HepG2 (cell line): ENCODE results near the gene P3H3. TPM values are rescaled to one million over a fixed set of nuclear protein-coding genes. Genes with fewer than 3 reads are reported as not detected.
A peak's percentile ranks its signal among the peaks of the same experiment; 100 is the strongest.

ENCODE experiments used
- AHR ChIP-seq: IDR thresholded peaks from 2 replicates; pipeline ENCODE4 v1.6.1; 2018; ENCODE audit warnings: missing genetic modification reagents, missing compliant biosample characterization
- CHCHD3 ChIP-seq: sonication (generic); formaldehyde crosslinking; IDR thresholded peaks from 2 replicates; pipeline ENCODE4 v1.8.0; 2022; ENCODE audit warnings: mild to moderate bottlenecking, missing genetic modification reagents, moderate library complexity
- EHMT2 ChIP-seq: fragments of 200-600 bp; sonication (generic); IDR thresholded peaks from 2 replicates; pipeline ENCODE4 v1.7.0; 2017; ENCODE audit warnings: antibody characterized with exemption, low read depth, low read length, borderline replicate concordance
- JARID2 ChIP-seq: sonication (generic); formaldehyde crosslinking; IDR thresholded peaks from 2 replicates; pipeline ENCODE4 v1.8.1; 2023; ENCODE audit warnings: missing genetic modification reagents, inconsistent platforms; ENCODE audit not compliant: insufficient replicate concordance
- MED8 ChIP-seq: sonication (generic); formaldehyde crosslinking; IDR thresholded peaks from 2 replicates; pipeline ENCODE4 v1.8.1; 2023; ENCODE audit warnings: mild to moderate bottlenecking, missing genetic modification reagents; ENCODE audit not compliant: insufficient replicate concordance
- PHB2 ChIP-seq: fragments of 450-650 bp; IDR thresholded peaks from 2 replicates; pipeline ENCODE4 v1.6.1; 2018; ENCODE audit not compliant: partially characterized antibody
- POLR2AphosphoS2 ChIP-seq: IDR thresholded peaks from 2 replicates; pipeline ENCODE4 v1.6.1; 2011; ENCODE audit warnings: low read depth, low read length, improper control_type of control experiment
- TCF7L2 ChIP-seq: IDR thresholded peaks from 2 replicates; pipeline ENCODE4 v1.6.1; 2011; ENCODE audit warnings: mild to moderate bottlenecking, low read depth, low read length, moderate library complexity
- TOE1 ChIP-seq: sonication (generic); formaldehyde crosslinking; IDR thresholded peaks from 2 replicates; pipeline ENCODE4 v1.4.0; 2020; ENCODE audit warnings: mild to moderate bottlenecking, missing genetic modification reagents
- ZBTB7B ChIP-seq: sonication (generic); formaldehyde crosslinking; IDR thresholded peaks from 2 replicates; pipeline ENCODE4 v1.4.0; 2020; ENCODE audit warnings: missing genetic modification reagents
- ZNF224 ChIP-seq: sonication (generic); formaldehyde crosslinking; IDR thresholded peaks from 2 replicates; pipeline ENCODE4 v1.5.0; 2020; ENCODE audit warnings: mild to moderate bottlenecking, missing genetic modification reagents
- ZNF282 ChIP-seq: fragments of 450-650 bp; IDR thresholded peaks from 2 replicates; pipeline ENCODE4 v1.6.1; 2018; ENCODE audit not compliant: partially characterized antibody
- ZNF326 ChIP-seq: sonication (generic); formaldehyde crosslinking; IDR thresholded peaks from 2 replicates; pipeline ENCODE4 v1.4.0; 2020; ENCODE audit warnings: missing genetic modification reagents, borderline replicate concordance
- ZNF501 ChIP-seq: sonication (generic); formaldehyde crosslinking; IDR thresholded peaks from 2 replicates; pipeline ENCODE4 v1.5.1; 2020; ENCODE audit warnings: mild to moderate bottlenecking, moderate library complexity, missing genetic modification reagents
- ZNF569 ChIP-seq: sonication (generic); formaldehyde crosslinking; IDR thresholded peaks from 2 replicates; pipeline ENCODE4 v1.5.0; 2020; ENCODE audit warnings: mild to moderate bottlenecking, missing genetic modification reagents, moderate library complexity, borderline replicate concordance
- ZNF605 ChIP-seq: sonication (generic); formaldehyde crosslinking; IDR thresholded peaks from 2 replicates; pipeline ENCODE4 v1.8.0; 2022; ENCODE audit warnings: mild to moderate bottlenecking, missing genetic modification reagents
- ZNF713 ChIP-seq: sonication (generic); formaldehyde crosslinking; IDR thresholded peaks from 2 replicates; pipeline ENCODE4 v1.4.0; 2020; ENCODE audit warnings: mild to moderate bottlenecking, missing genetic modification reagents
- ZNF792 ChIP-seq: IDR thresholded peaks from 2 replicates; pipeline ENCODE4 v1.6.1; 2016
- polyA plus RNA-seq, 8 experiments: library from polyadenylated mRNA; depleted of rRNA in 3 of 8; stranded (reverse) in 7 of 8; unstranded in 1 of 8; fragments of >200 nt; fragmentation: Illumina TruSeq in 4 of 8; extraction: Trizol in 4 of 8; gene quantifications; 2 replicates each; pipeline versions ENCODE4 v1.2.1 to v1.2.3, GENCODE V29; 2011 to 2016; ENCODE audit warnings: low read depth in 4 of 8, missing spikeins in 1 of 8, mixed read lengths in 1 of 8; ENCODE audit not compliant: insufficient read depth in 1 of 8
- total RNA-seq, 5 experiments: library from RNA; depleted of rRNA; stranded (reverse); fragments of >200 nt; fragmentation: Illumina TruSeq; extraction: Trizol; gene quantifications; 2 replicates each; pipeline ENCODE4 v1.2.3, GENCODE V29; 2016; ENCODE audit warnings: low read depth in 1 of 5
- TF ChIP-seq, protein P1 (sequence below): sonication (generic); formaldehyde crosslinking; IDR thresholded peaks from 2 replicates; pipeline ENCODE4 v1.8.1; 2023; ENCODE audit warnings: missing genetic modification reagents, inconsistent platforms, borderline replicate concordance
- TF ChIP-seq, protein P2 (sequence below): sonication (generic); formaldehyde crosslinking; IDR thresholded peaks from 2 replicates; pipeline ENCODE4 v1.5.1; 2020; ENCODE audit warnings: missing genetic modification reagents, mild to moderate bottlenecking, borderline replicate concordance
- TF ChIP-seq, protein P3 (sequence below): sonication (generic); formaldehyde crosslinking; IDR thresholded peaks from 2 replicates; pipeline ENCODE4 v1.5.1; 2020; ENCODE audit warnings: missing genetic modification reagents, mild to moderate bottlenecking, borderline replicate concordance
- TF ChIP-seq, protein P4 (sequence below): sonication (generic); formaldehyde crosslinking; IDR thresholded peaks from 2 replicates; pipeline ENCODE4 v1.4.0; 2020; ENCODE audit warnings: missing genetic modification reagents
- TF ChIP-seq, protein P5 (sequence below), 2 experiments: sonication (generic) in 1 of 2; formaldehyde crosslinking in 1 of 2; IDR thresholded peaks; 2 replicates each; pipeline versions ENCODE4 v1.4.0 to v1.6.1; 2018 to 2020; ENCODE audit warnings: missing genetic modification reagents in 2 of 2, borderline replicate concordance in 1 of 2, low read depth in 1 of 2, mild to moderate bottlenecking in 1 of 2, missing biosample characterization in 1 of 2

The P3H3 gene
- total and polyA plus RNA-seq, 2 of the 13 experiments (the other 11 are each of a cell fraction or from before 2014, with no cell fraction given), result 20.1 to 20.5 TPM

DNA sequence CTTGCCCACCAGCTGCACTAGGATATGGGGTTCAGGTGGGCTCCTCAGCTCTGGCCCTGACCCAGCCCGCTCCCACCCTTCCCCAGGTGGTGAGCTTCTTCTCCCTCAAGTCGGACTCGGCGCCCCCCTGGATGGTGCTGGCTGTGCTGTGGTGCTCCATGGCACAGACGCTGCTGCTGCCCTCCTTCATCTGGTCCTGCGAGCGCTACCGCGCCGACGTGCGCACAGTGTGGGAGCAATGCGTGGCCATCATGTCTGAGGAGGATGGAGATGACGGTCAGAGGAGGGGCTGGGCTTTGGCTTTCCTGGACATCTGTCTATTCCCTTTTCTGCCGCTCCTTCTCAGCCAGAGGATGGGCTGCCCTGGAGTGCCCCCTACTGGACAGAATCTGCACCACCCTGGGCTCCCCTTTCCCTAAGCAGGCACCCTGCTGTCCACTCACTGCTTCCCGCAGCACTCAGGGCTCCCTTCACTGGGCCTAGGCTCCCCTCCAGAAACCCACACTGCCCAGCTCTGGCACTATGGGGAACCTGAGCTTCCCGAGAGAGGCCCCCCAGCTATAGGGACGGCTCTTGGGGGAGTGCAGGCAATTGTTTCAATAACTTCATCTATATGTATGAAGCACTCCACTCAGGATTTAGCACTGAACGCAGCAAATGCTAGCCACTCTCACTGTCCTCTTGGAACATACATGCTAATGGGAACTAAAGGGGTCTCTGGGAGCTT, 2.6 kb upstream of the P3H3 start (continued):
- TF ChIP-seq, protein P1, sequence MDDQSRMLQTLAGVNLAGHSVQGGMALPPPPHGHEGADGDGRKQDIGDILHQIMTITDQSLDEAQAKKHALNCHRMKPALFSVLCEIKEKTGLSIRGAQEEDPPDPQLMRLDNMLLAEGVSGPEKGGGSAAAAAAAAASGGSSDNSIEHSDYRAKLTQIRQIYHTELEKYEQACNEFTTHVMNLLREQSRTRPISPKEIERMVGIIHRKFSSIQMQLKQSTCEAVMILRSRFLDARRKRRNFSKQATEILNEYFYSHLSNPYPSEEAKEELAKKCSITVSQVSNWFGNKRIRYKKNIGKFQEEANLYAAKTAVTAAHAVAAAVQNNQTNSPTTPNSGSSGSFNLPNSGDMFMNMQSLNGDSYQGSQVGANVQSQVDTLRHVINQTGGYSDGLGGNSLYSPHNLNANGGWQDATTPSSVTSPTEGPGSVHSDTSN (CRISPR knock-in tag), result no peak
- TF ChIP-seq TCF7L2, result no peak
- TF ChIP-seq TOE1 (CRISPR knock-in tag), result no peak
- no peak for TF ChIP-seq AHR
- TF ChIP-seq, protein P2, sequence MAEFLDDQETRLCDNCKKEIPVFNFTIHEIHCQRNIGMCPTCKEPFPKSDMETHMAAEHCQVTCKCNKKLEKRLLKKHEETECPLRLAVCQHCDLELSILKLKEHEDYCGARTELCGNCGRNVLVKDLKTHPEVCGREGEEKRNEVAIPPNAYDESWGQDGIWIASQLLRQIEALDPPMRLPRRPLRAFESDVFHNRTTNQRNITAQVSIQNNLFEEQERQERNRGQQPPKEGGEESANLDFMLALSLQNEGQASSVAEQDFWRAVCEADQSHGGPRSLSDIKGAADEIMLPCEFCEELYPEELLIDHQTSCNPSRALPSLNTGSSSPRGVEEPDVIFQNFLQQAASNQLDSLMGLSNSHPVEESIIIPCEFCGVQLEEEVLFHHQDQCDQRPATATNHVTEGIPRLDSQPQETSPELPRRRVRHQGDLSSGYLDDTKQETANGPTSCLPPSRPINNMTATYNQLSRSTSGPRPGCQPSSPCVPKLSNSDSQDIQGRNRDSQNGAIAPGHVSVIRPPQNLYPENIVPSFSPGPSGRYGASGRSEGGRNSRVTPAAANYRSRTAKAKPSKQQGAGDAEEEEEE (CRISPR knock-in tag), result no peak
- 0 out of 2 replicates have a peak, but pooled peaks have one; percentile 22 for TF ChIP-seq ZNF792 (CRISPR knock-in tag)
- no peak for TF ChIP-seq CHCHD3
- no peak for TF ChIP-seq ZNF282
- TF ChIP-seq POLR2AphosphoS2, result no peak
- TF ChIP-seq EHMT2, result no peak
- TF ChIP-seq, protein P3, sequence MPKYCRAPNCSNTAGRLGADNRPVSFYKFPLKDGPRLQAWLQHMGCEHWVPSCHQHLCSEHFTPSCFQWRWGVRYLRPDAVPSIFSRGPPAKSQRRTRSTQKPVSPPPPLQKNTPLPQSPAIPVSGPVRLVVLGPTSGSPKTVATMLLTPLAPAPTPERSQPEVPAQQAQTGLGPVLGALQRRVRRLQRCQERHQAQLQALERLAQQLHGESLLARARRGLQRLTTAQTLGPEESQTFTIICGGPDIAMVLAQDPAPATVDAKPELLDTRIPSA (CRISPR knock-in tag), result no peak
- TF ChIP-seq, protein P4, sequence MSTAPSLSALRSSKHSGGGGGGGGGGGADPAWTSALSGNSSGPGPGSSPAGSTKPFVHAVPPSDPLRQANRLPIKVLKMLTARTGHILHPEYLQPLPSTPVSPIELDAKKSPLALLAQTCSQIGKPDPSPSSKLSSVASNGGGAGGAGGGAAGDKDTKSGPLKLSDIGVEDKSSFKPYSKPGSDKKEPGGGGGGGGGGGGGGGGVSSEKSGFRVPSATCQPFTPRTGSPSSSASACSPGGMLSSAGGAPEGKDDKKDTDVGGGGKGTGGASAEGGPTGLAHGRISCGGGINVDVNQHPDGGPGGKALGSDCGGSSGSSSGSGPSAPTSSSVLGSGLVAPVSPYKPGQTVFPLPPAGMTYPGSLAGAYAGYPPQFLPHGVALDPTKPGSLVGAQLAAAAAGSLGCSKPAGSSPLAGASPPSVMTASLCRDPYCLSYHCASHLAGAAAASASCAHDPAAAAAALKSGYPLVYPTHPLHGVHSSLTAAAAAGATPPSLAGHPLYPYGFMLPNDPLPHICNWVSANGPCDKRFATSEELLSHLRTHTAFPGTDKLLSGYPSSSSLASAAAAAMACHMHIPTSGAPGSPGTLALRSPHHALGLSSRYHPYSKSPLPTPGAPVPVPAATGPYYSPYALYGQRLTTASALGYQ (CRISPR knock-in tag), result no peak
- TF ChIP-seq ZNF224 (CRISPR knock-in tag), result no peak
- no peak for TF ChIP-seq ZNF569
- TF ChIP-seq ZBTB7B, result no peak
- 0 out of 2 replicates have a peak, but pooled peaks have one; percentile 15 for TF ChIP-seq ZNF501 (CRISPR knock-in tag)
- 0 out of 2 replicates have a peak, but pooled peaks have one; percentile 44 for TF ChIP-seq ZNF713 (CRISPR knock-in tag)
- TF ChIP-seq MED8 (CRISPR knock-in tag), result no peak
- TF ChIP-seq PHB2, result no peak
- no peak for TF ChIP-seq ZNF605
- TF ChIP-seq ZNF326, result peak; percentile 71
- TF ChIP-seq, protein P5, sequence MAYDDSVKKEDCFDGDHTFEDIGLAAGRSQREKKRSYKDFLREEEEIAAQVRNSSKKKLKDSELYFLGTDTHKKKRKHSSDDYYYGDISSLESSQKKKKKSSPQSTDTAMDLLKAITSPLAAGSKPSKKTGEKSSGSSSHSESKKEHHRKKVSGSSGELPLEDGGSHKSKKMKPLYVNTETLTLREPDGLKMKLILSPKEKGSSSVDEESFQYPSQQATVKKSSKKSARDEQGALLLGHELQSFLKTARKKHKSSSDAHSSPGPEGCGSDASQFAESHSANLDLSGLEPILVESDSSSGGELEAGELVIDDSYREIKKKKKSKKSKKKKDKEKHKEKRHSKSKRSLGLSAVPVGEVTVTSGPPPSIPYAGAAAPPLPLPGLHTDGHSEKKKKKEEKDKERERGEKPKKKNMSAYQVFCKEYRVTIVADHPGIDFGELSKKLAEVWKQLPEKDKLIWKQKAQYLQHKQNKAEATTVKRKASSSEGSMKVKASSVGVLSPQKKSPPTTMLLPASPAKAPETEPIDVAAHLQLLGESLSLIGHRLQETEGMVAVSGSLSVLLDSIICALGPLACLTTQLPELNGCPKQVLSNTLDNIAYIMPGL (CRISPR knock-in tag; IDR thresholded peaks at IDR 0.05; ENCODE audit: borderline replicate concordance in 1 of 2, low read depth in 1 of 2), result peak; percentile 28 to 56; a peak in 2 of 4 replicates
- no peak for TF ChIP-seq JARID2 (CRISPR knock-in tag)
